GM15510 (cell line): Measurements from ENCODE around the gene MYLK4.

Experiments used
- POLR2A ChIP-seq: IDR thresholded peaks from 3 replicates; pipeline ENCODE4 v1.6.1; 2011; ENCODE audit warnings: borderline replicate concordance; ENCODE audit not compliant: insufficient read length; ENCODE audit errors: extremely low read depth

Gene MYLK4

DNA sequence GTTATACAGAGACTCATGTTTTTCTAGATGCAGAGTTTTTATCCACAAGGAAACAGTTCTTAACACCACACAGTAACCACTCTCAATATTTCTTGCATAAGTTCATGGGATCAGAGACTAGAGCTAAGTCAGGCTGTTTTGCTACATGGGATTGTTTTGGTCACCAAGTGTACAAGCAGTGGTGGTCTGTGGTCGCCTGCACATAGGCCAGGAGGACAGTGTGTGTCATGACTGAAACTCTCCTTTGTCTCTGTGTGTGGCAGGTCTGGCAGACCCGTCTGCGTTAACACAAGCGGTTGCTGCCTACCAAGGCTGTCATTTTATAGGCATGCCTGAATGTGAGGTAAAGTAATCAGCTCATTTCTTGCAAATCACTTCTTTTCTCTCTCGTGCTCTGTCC is 33.3 kb upstream of the MYLK4 start:
- TF ChIP-seq POLR2A, result no peak

DNA sequence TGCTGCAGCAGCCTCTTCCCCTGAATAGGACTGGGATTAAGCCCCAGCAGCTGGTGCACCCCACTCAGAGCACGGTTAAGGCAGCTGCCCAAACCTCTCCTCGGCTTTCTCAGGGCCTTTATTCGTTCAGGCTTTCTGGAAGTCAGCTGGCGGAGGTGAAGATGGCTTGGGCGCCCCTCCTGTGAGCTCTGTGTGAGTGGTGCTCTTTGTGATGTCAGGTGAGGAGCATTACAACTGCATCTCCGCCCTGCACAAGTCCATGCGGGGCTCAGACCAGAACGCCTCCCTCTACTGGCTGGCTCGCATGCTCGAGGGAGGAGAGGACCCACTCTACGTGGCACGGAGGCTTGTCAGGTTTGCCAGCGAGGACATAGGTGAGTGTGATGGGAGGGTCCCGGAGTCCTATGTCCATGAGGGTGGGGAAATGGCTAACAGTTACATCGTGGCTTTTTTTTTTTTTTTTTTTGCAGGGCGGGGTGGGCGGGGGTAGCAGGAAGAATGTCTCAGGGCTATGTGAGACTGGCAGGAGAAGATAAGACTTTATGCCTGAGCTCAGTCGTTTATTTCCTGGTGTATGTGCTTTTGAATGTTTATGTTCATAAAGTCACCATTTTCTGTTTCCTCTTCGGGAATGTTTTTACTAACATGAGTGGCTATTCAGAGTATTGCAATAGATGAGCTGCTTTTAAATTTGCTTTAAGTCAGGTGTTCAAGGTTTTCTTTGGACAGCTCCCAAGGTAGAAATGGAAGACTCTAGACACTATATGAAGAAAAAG is 32.7 kb upstream of the MYLK4 start:
- TF ChIP-seq POLR2A, result no peak

DNA sequence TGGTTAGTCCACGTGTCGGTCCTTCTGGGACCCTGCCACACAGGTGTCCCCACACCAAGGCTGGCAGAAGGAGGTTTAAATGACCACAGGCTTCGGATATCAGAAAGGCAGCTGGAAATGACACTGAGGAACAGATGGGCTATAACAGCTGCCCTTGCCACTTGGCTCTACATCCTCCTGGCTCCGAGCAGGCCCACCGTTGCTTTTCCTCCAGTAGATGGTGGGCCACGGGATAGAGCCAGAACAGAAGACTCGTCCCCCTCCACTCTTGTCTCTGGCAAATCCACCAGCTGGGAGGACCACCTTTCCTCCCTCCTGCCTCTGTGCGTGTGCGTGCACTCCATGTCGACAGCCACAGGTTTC is 32.1 kb upstream of the MYLK4 start:
- no peak for TF ChIP-seq POLR2A

DNA sequence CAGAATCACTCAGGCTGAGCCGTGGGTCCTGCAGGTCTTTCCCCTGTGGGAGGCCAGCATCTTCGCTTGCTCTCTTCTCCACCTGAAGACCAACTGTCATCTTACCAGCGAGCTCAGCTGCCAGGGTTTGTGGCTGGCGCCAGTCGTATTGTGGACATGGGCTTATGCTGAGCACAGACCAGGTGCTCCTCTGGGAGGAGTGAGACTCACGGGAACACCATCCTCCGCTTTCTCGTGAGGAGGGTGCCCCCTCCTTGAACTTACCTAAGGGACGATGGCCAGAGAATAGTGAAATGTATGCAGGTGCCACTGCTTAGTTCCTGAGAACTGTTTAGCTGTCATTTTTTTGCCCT is 31.6 kb upstream of the MYLK4 start:
- TF ChIP-seq POLR2A, result no peak

DNA sequence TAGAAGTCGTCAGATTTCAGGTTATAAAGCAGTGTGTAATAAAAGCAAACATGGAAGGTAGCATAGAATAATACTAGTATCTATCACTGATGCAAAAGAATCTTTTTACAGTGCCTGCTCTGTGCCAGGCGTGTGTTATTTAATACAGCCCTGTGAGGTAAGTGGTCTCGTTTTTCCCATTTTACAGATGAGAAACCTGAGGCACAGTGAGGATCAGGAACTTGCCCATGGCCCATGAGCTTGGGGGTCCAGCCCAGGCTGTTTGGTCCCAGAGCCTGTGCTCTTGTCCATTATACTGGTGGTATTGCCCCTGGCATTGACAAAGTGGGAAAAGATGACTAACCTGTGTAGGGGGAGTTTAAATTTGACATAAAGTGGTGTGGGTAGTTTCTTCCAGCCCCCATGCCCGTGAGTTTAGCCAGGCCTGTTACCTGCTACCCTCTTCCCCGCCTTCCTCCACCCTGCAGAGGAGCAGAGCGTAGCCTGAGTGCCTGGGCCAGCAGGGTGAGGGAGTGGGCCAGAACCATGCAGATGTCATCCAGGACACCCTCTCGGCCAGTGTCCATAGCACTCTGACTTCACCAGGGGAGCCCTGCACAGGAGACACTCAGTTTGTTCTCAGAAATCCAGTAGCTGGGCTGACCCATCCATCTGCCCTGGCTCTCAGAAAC is 31.1 kb upstream of the MYLK4 start:
- TF ChIP-seq POLR2A, result no peak

DNA sequence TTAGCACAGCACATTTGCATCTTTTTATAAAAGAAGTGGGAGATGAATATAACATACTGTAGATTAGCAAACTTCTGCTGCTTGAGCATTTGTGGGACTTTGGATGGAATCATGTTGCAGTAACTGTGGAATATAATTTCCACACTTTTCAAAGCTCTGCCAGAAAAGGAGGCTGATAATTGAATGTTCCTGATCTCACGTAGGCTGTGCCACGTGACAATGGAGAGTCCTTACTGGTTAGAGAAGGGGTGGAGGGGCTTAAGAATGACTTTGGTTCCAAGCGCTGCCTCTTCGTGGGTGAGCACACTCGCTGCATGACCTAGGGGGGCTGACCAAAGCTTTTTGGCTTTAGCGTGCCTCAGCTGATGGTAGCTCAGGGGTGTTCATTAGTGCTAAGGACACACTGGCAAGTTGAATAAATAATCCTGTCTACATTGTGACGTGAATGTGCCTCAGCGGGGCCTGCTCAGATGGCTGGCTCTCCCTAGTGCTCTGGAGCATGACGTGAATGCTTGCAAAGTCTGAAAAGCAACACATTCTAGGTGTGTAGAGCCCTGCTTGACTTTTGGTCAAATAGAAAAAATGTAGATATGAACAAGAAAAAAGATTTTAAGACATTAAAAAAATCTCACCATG is 29.5 kb upstream of the MYLK4 start:
- no peak for TF ChIP-seq POLR2A

DNA sequence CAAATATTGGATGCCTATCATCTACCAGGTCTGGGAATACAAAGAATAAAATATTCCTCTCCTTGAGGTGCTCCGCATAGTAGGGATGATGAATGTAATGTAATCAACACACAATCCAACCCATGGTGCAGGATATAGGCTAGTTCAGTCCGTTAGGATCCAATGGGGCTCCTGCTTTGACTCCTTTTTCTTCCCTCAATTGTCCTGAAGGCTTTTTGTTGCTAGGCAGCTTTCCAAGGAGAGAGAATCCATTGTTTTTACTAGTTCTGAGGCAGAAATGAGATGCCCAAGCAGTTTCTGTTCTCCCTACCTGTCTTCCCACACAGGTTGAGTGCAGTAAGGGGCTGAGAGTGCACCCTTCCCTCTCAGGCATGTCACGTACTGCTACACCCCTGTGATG is 26.5 kb upstream of the MYLK4 start:
- TF ChIP-seq POLR2A, result no peak

DNA sequence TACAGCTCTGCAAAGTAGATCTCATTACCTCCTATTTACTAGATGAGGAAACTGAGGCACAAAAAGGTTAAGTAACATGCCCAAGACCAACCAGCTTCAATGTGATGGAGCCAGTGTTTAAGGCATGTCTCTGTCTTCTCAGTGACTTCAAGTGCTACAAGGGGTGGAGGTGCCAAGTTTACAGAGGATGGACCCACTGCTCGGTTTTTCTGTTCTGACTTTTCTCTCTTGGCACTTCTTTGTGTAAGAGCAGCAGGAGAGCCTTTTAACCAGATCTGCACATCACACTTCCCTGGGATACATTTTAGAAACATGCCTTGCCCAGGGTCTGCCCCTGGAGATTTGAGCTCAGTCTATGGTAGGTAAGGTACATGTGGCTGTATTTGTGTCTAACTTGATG is 24.3 kb upstream of the MYLK4 start:
- TF ChIP-seq POLR2A, result no peak

DNA sequence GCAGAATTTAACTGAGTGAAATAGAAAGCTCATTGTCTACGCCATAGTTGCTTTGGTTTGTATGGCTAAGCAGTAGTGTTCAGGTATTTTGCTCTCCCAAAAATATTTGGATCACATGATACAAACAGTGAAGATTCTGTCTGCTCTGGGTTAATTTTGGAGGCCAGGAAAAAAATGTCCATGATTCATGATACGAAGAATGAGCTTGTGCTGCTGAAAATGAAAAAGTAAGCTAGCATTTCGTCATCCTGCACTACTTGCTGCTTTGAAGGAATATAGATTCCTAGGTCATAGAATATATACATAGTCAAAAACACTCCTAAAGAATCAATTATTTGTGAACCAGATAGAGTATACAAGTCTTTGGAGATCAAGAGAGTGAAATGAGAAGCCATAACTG is 22.7 kb upstream of the MYLK4 start:
- TF ChIP-seq POLR2A, result no peak

DNA sequence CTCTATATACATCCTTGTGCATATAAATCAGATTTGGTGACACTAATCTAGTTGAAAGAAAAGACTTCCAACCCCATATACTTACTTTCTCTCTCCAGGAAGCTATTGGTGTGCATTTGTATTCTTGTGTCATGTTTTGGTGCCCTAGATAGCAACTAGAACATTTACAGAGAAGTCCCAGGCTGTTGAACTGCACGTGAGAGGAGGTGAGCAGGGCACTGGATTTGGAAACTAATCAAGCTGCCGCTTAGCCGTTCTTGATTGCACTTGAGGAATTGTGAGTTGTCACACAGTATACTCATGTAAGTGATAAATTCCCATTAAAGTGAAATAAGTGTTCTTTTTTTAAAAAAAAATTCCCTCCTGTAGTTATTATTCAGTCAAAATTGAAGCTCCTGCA is 22.1 kb upstream of the MYLK4 start:
- TF ChIP-seq POLR2A, result no peak

DNA sequence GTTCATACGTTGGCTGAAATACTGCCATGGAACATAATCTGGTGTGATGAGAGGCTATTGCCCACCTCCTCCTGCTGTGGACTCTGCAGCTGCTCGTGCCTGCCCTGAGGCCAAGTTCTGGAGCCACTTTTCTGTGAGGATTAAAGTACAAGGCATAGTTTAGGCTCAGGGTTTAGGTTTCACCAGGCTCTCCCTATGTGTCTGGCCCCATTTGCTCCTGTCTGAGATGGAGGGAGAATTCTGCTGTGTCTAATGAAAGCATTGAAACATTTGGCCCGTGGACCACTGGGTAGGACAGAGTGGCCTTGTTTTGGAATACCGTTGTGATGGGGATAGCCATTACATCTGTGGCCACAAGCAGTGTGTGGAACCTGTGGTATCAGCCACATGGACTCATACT is 20.4 kb upstream of the MYLK4 start:
- no peak for TF ChIP-seq POLR2A

DNA sequence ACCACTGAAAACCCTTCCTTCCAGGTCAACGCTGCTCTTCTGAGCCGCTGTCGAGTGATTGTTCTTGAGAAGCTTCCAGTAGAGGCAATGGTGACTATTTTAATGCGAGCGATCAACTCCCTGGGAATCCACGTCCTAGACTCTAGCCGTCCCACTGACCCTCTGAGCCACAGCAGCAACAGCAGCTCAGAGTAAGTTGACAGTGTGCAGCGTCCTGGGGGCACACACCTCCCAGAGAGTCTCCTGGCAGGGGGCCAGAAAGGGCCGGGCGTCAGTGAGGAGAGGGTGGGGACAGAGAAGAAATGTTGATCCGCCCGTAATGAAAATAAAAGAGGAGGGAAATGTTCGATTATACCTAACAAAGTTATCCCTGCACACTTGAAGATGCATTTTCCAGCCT is 19.4 kb upstream of the MYLK4 start:
- TF ChIP-seq POLR2A, result no peak

DNA sequence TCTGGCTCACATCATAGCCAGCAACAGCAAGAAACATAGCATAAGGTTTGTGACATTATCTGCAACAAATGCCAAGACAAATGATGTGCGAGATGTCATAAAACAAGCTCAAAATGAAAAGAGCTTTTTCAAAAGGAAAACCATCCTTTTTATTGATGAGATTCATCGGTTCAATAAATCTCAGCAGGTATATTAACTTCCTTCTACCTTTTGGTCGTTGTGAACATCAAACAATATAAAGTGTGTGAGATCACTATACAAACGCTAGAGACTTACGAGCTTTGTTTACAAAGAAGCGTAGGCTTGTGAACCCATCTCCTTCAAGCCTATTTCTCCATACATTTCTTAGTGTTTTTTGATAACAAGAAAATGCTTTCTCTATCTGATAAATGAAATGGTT is 18.0 kb upstream of the MYLK4 start:
- no peak for TF ChIP-seq POLR2A

DNA sequence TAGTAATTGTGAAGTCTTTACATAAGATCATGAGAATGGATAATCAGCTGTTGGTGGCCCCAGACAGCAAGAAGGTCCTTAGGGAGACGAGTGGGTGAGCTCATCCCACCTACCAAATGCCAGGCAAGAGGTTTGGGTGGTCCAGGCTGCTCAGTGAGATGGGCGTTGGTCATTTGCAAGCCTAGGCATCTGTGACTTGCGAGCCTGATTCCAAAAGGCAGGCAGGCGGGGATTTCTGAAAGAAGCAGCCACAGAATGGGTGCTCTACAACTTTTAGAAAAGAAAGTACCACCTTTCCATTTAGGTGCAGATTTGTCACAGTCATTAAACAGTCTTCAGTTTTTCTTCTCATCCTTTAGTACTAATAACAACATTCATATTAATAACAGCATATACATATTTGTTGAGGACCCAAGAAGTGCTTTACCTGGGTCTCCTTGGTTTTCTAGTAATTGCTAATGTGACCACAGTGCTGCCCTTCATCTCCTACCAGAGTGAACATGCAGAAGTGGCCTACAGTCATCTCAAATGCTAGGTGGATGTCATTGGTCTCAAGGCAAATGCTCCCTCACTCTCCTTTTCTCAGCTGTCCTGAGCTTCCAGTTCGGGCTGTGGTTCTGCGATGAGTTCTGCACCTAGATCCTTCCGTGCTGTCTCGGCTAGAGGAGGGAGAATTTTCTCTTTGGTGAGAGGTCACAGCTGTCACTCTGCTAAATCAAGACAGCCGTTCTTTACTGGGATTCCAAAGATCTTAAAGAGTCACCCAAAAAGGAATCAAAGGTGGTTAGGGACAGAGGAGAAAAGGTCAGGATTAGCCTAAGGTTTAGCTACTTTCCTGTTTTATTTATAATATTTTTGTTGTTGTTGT is 17.2 kb upstream of the MYLK4 start:
- TF ChIP-seq POLR2A, result no peak
